ENCODE measurements around the gene TMEM164. TPM values are rescaled to one million over a fixed set of nuclear protein-coding genes. Genes with fewer than 3 reads are reported as not detected.
A peak's percentile ranks its signal among the peaks of the same experiment; 100 is the strongest.

Gene TMEM164
- total RNA-seq, 1 donor from 2014 or later: 76.3 TPM

DNA sequence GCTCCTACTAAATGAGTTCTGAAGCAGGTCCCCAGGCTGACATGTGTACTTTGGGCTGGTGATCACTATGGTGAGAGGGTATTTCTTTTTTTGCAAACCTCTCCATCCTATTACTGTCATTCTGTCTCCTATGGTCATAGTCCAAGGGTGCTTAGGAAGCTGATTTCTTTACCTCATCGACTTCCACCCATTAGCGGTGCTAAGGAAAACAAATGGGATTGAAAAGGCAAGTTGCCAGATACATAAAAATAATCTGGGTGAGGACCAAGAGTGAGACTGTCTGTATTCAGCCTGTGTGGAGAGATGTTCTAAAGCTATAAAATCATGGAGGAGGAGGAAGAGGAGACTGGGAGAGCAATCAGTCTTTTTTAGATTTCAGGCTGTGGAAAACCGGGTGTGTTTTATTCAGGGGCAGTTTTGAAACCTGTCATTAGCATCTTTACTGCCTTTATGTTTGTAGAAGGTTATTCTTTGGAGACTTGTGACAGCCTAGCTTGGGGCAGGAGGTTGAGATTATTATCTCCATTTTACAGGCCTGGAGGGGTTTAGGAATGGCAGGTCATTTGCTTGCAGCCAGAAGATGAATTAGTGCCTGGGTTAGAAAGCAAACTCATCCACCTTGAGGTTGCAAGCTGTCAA is 1.9 kb downstream of the TMEM164 start:
- H3K36me3 Mint-ChIP-seq: peaks cover 14% of the 10 kb centered on the region
- TF ChIP-seq, protein P1, sequence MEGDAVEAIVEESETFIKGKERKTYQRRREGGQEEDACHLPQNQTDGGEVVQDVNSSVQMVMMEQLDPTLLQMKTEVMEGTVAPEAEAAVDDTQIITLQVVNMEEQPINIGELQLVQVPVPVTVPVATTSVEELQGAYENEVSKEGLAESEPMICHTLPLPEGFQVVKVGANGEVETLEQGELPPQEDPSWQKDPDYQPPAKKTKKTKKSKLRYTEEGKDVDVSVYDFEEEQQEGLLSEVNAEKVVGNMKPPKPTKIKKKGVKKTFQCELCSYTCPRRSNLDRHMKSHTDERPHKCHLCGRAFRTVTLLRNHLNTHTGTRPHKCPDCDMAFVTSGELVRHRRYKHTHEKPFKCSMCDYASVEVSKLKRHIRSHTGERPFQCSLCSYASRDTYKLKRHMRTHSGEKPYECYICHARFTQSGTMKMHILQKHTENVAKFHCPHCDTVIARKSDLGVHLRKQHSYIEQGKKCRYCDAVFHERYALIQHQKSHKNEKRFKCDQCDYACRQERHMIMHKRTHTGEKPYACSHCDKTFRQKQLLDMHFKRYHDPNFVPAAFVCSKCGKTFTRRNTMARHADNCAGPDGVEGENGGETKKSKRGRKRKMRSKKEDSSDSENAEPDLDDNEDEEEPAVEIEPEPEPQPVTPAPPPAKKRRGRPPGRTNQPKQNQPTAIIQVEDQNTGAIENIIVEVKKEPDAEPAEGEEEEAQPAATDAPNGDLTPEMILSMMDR (conservative IDR thresholded peaks at IDR 0.05): no peak
- H3K27me3 Mint-ChIP-seq: no peaks in the 10 kb centered on the region
- DNase-seq (ENCODE audit: extremely low spot score, unreplicated experiment): no peak
- H3K4me1 Mint-ChIP-seq (ENCODE audit: unreplicated experiment): peaks cover 35% of the 10 kb centered on the region
- peak overlapping the region; percentile 38 for H3K27ac Mint-ChIP-seq
- no peaks in the 10 kb centered on the region for H3K9me3 Mint-ChIP-seq
- peak overlapping the region; percentile 97 for H3K4me3 Mint-ChIP-seq

DNA sequence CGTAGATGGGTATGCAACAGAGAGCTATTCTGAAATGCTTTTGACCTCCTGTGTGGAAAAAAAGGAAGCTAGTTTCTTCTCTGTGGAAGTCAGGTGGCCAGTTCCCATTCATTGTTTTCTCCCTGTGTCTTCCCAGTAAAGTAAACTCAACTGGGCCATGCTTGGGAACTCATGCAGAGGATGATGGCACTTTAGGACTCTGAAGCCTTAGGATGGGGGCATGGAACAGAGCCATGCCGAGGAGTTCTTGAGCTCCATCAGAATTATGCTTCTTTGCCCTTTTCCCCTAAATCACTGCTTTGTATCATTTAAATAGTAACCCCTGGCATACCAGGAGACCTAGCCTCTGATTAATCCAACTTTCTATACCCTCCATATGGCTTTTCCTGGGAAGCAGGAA is 3.2 kb downstream of the TMEM164 start:
- H3K4me1 Mint-ChIP-seq (ENCODE audit: unreplicated experiment): peaks cover 38% of the 10 kb centered on the region
- DNase-seq (ENCODE audit: extremely low spot score, unreplicated experiment): no peak
- peak overlapping the region; percentile 28 for H3K4me3 Mint-ChIP-seq
- TF ChIP-seq, protein P1 (conservative IDR thresholded peaks at IDR 0.05): no peak
- H3K27me3 Mint-ChIP-seq: no peaks in the 10 kb centered on the region
- no peaks in the 10 kb centered on the region for H3K9me3 Mint-ChIP-seq
- no peak overlapping the region for H3K27ac Mint-ChIP-seq
- peaks cover 22% of the 10 kb centered on the region for H3K36me3 Mint-ChIP-seq

DNA sequence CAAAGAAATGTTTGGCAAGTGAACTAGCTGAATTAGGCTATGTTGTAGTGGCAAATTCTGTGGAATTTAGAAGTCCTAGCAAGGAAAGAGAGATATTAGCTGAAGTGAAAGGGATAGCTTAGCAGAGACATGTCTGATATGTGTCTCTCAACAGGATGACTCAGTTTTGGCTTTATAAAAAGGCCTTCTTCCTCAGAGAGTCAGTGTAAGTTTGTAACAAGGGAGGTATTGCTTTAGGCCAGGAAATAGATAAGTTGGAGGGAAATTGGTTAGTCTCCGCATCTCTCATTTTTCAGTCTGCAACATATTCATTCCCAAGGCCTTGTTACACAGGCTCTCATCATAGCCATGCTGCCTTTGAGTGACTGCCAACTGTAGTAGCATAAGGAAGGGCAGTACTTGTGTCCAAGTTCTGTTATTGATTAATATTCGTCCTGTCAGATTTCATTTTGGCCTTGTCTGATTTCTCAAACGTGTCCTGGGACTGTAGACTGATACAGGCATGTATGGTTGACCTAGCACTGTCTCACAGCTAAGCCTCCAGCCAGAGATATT is 4.0 kb downstream of the TMEM164 start:
- H3K27me3 Mint-ChIP-seq: no peaks in the 10 kb centered on the region
- peaks cover 26% of the 10 kb centered on the region for H3K36me3 Mint-ChIP-seq
- TF ChIP-seq, protein P1 (conservative IDR thresholded peaks at IDR 0.05): no peak
- no peak overlapping the region for H3K27ac Mint-ChIP-seq
- H3K4me3 Mint-ChIP-seq: peak overlapping the region; percentile 0
- no peak for DNase-seq (ENCODE audit: extremely low spot score, unreplicated experiment)
- no peaks in the 10 kb centered on the region for H3K9me3 Mint-ChIP-seq
- H3K4me1 Mint-ChIP-seq (ENCODE audit: unreplicated experiment): peaks cover 36% of the 10 kb centered on the region

DNA sequence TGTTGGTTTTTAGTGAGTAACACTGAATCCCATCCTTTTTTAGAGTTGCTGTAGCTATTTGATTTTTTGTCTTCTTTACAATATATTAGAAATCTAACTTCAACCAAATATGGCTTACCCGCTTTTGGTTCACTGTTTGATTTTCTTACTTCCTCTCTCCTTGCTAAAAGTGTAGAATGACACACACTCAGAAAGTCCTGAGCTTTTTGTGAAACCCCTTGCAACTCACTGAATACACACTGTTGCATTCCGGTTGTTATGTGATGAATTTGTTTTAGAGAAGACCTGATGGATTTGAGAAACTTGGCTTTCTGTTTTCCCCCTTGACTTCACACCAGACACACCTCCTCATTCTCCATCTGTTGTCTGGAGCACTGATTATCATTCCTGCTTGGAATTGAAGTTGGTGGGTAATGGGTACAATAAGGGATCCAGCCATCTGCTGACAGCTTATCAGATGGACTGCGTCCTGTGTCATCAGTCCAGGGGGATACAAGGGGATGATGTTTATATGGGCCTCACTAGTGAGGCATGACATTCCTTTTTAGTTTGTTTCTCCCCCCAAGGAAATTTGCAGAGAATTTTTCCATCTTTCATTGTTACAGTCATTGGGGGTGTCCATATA is 5.2 kb downstream of the TMEM164 start:
- Mint-ChIP-seq H3K4me3 (no peak overlapping the region), H3K4me1 (ENCODE audit: unreplicated experiment) (peaks cover 44% of the 10 kb centered on the region), H3K36me3 (peaks cover 31% of the 10 kb centered on the region), H3K27me3 (no peaks in the 10 kb centered on the region), H3K9me3 (no peaks in the 10 kb centered on the region), H3K27ac (no peak overlapping the region)
- DNase-seq (ENCODE audit: extremely low spot score, unreplicated experiment): no peak
- TF ChIP-seq, protein P1 (conservative IDR thresholded peaks at IDR 0.05): no peak

DNA sequence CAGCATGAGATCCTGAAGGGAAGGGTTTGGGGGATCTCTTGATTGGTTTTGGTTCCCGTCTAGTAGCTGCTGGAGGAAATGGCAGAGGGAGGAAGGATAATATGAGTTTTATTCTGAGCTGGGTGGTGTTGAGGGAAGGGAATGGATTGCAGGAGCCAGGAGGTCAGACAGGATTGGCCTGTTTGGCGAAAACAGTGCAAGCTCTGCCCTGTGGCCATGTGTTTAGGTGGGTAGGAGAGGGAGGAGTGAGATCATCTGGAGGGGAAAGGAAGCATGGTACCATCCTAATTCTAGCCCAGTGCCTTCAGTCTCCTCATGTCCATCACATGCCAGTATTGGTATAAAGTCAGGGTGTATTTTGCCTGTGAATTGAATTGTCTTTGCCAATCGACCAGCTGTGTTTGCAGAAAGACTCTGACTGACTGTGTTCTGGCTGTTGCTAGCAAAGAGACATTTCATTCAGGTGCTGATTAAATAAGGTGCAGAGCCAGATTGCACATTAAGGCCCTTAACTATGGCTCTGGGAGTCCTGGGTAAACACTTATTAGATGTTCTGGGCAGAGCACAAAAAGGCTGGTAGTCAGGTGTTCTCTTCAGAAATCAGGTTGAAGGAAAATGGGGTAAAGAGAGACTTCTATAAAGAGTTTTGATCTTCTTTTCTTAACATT is 10.0 kb downstream of the TMEM164 start:
- Mint-ChIP-seq H3K9me3 (no peaks in the 10 kb centered on the region), H3K36me3 (peaks cover 21% of the 10 kb centered on the region), H3K4me3 (peak overlapping the region; percentile 53), H3K4me1 (ENCODE audit: unreplicated experiment) (peaks cover 31% of the 10 kb centered on the region), H3K27me3 (no peaks in the 10 kb centered on the region), H3K27ac (peak overlapping the region; percentile 33)
- TF ChIP-seq, protein P1 (conservative IDR thresholded peaks at IDR 0.05): no peak
- no peak for DNase-seq (ENCODE audit: extremely low spot score, unreplicated experiment)

Data from type B pancreatic cell (in vitro differentiated cells).